ENCODE results near the gene BCAR1. TPM values are rescaled to one million over a fixed set of nuclear protein-coding genes. Genes with fewer than 3 reads are reported as not detected.

The BCAR1 gene
- total and polyA plus RNA-seq, 5 experiments from 2014 or later, result 0.30 TPM; not detected in 4

DNA sequence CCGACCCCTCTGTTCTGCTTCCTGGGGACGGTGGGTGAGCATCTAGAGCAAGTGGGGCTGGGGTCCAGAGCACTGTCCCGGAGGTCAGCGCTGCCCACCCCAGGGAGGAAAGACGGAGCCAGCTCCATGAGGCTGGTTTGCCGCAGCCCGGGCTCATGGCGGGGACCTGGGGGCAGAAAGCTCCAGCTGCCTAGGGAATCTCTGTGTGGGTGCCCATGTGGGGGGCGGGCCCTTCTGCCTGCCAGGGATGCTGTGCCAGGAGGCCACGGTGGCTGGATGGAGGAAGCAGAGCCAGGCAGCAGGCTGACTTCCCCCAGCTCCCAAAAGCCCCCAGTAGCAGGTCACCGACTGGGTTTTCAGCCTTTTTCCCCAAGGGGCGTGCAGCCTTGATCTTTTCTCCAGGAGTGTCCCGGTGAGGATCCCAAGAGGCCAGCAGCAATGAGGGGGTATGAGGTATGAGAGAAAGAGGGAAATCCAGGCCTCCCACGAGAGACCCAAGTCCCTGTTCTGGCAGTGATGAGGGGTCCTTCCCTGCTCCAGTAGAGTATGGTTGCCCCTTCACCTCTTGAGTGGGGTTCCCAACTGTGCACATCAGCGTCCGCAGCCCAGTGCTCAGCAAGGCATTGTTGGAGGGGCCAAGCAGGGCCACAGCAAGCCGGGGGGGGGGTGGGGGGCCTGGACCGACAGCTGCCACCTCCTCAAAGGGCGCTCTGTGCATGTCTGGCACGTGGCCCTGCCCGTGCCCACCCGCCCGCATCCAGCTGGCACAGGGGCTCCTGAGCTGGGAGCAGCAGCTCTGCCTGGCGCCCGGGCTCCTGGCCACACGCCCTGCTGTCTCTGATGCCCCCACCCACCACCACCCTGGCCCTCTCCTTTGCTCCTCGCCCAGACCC lies 15.6 kb upstream of the BCAR1 start:
- ATAC-seq (no peak), DNase-seq (no peak)
- Mint-ChIP-seq H3K4me3 (peak overlapping the region; percentile 60 to 89 (median 83)), H3K4me1 (peaks cover 2 to 11% (median 9%) of the 10 kb centered on the region in 4 donors), H3K9me3 (no peaks in the 10 kb centered on the region), H3K27me3 (peaks cover 19 to 62% (median 39%) of the 10 kb centered on the region in 5 donors), H3K36me3 (no peaks in the 10 kb centered on the region), H3K27ac (peak overlapping the region in 1 of 10 donors; percentile 43)
- POLR2A ChIA-PET, result no interaction called here

- H3K27me3 Mint-ChIP-seq, result peaks cover 21 to 60% (median 38%) of the 10 kb centered on the region in 5 donors
- DNase-seq, result no peak
- POLR2A ChIA-PET, result interaction anchor here (0.8 to 1.1 kb wide), 2 partner anchors 10 to 22 kb away, joined by 3 read pairs; no protein-coding TSS in a partner anchor
- ATAC-seq, result peak in 1 of 2 donors; percentile 14
- no peaks in the 10 kb centered on the region for H3K36me3 Mint-ChIP-seq
- H3K27ac Mint-ChIP-seq, result peak overlapping the region in 4 of 10 donors; percentile 29 to 60 (median 46)
- peak overlapping the region; percentile 60 to 89 (median 83) for H3K4me3 Mint-ChIP-seq
- no peaks in the 10 kb centered on the region for H3K9me3 Mint-ChIP-seq
- peaks cover 4 to 11% (median 9%) of the 10 kb centered on the region in 4 donors for H3K4me1 Mint-ChIP-seq
These were observed 14.7 kb upstream of the BCAR1 start for GRCh38 chr16:75265911-75266701.

DNA sequence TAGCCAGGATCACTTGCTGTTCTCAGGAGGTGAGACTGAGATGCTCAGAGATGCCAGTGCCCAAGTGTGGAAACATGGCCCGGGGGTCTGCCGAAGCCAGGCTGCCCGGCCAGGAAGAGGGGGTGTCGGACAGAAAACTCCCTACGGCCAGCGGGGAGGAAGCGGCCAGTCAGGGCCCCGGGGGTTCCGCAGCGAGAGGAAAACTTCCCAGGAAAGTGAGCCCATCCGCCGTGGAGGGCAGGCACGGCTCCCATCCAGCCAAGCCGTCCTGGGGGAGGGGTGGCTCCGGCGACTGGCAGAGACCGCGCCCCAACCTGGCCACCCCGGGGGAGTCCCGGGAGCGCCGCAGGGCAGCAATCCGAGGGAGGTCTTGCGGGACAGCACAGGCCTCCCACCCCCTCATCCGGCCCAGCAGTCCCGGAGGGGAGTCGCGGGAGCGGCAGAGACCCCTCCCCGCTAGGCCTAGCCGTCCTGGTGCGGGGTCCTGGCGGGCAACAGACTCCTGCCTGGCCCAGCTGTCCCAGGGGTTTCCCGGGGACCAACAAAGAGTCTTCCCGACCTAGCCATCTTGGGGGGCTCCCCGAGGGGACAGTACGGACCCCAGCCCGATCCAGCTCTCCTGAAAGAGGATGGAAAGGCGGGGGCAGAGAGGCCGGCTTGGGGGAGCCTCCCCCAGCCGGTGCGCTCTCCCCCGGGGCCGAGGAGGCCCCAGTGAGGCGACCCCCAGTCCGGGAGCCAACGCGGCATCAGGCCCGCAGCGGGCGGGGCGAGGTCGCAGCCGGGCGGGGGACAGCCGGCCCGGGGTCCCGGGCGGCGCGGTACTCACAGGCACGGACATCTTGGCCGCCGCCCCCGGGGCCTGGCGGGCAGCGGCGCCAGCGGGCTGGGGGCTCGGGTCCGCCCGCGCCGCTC lies 13.8 kb upstream of the BCAR1 start:
- POLR2A ChIA-PET, result interaction anchor here (0.8 to 1.1 kb wide), 2 partner anchors 11 to 23 kb away, joined by 3 read pairs; no protein-coding TSS in a partner anchor
- Mint-ChIP-seq H3K27me3 (peaks cover 25 to 64% (median 42%) of the 10 kb centered on the region in 5 donors), H3K4me3 (peak overlapping the region; percentile 24 to 85 (median 70)), H3K4me1 (peaks cover 4 to 11% (median 9%) of the 10 kb centered on the region in 4 donors), H3K27ac (no peak overlapping the region), H3K36me3 (no peaks in the 10 kb centered on the region), H3K9me3 (no peaks in the 10 kb centered on the region)
- no peak for DNase-seq
- ATAC-seq, result peak in 1 of 2 donors; percentile 33

GRCh38 chr16:75264457-75264998 lies 13.1 kb upstream of the BCAR1 start:
- H3K36me3 Mint-ChIP-seq, result no peaks in the 10 kb centered on the region
- peaks cover 22 to 61% (median 42%) of the 10 kb centered on the region in 5 donors for H3K27me3 Mint-ChIP-seq
- POLR2A ChIA-PET, result no interaction called here
- peaks cover 4 to 11% (median 9%) of the 10 kb centered on the region in 4 donors for H3K4me1 Mint-ChIP-seq
- peak overlapping the region in 1 of 10 donors; percentile 9 for H3K27ac Mint-ChIP-seq
- no peaks in the 10 kb centered on the region for H3K9me3 Mint-ChIP-seq
- ATAC-seq, result no peak
- peak overlapping the region; percentile 54 to 83 (median 70) for H3K4me3 Mint-ChIP-seq
- no peak for DNase-seq

- H3K27me3 Mint-ChIP-seq, result peaks cover 21 to 64% (median 44%) of the 10 kb centered on the region in 5 donors
- POLR2A ChIA-PET, result no interaction called here
These were observed 12.6 kb upstream of the BCAR1 start for GRCh38 chr16:75263963-75264445.

DNA sequence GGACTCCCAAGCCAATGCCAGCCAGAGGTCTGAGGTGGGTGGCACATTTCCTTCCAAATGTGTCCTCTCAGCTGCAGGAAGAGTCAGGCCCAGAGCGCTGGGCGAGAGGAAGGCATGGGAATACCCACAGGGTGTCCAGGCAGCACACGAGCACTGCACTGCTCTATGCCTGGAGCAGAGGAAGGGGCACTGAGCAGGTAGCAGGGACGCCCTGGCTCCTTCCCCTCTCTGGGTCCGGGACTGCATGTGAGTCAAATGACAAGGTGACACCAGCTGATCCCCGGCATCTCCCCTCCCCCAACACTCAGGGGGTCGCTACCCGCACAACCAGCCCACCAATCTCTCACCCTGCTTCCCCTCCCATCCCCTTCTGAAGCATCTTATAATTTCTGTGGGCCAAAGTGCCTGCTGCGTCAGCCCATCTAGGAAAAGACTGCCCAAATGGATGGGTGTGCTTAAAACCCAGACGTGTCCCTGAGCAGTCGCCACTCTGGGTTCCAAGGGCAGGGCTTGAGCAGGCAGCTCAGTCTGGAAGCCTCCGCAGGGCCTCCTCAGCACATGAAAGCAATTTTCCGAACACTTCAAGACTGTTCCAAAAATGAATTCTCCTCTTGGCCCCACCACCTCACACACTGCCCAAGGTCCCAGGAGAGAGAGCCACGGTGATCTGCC lies 12.0 kb upstream of the BCAR1 start:
- Mint-ChIP-seq H3K36me3 (no peaks in the 10 kb centered on the region), H3K27ac (no peak overlapping the region), H3K4me3 (peak overlapping the region in 2 of 10 donors; percentile 26 to 45), H3K4me1 (peaks cover 4 to 11% (median 9%) of the 10 kb centered on the region in 4 donors), H3K27me3 (peaks cover 21 to 66% (median 46%) of the 10 kb centered on the region in 5 donors), H3K9me3 (no peaks in the 10 kb centered on the region)
- POLR2A ChIA-PET, result no interaction called here
- ATAC-seq, result no peak
- no peak for DNase-seq

More at GRCh38 chr16:75263963-75264445, 12.6 kb upstream of the BCAR1 start:
- Mint-ChIP-seq H3K4me1 (peaks cover 4 to 11% (median 9%) of the 10 kb centered on the region in 4 donors), H3K4me3 (peak overlapping the region; percentile 54 to 83 (median 70)), H3K9me3 (no peaks in the 10 kb centered on the region), H3K36me3 (no peaks in the 10 kb centered on the region), H3K27ac (peak overlapping the region in 1 of 10 donors; percentile 9)
- ATAC-seq, result no peak
- no peak for DNase-seq

GRCh38 chr16:75262800-75263127 lies 11.3 kb upstream of the BCAR1 start:
- POLR2A ChIA-PET, result no interaction called here
- H3K27me3 Mint-ChIP-seq, result peaks cover 26 to 70% (median 51%) of the 10 kb centered on the region in 5 donors
- DNase-seq (no peak), ATAC-seq (no peak)
- H3K4me1 Mint-ChIP-seq, result peaks cover 4 to 11% (median 9%) of the 10 kb centered on the region in 4 donors
- H3K27ac Mint-ChIP-seq, result no peak overlapping the region
- H3K9me3 Mint-ChIP-seq, result no peaks in the 10 kb centered on the region
- peak overlapping the region in 3 of 10 donors; percentile 14 to 22 (median 19) for H3K4me3 Mint-ChIP-seq
- H3K36me3 Mint-ChIP-seq, result no peaks in the 10 kb centered on the region

DNA sequence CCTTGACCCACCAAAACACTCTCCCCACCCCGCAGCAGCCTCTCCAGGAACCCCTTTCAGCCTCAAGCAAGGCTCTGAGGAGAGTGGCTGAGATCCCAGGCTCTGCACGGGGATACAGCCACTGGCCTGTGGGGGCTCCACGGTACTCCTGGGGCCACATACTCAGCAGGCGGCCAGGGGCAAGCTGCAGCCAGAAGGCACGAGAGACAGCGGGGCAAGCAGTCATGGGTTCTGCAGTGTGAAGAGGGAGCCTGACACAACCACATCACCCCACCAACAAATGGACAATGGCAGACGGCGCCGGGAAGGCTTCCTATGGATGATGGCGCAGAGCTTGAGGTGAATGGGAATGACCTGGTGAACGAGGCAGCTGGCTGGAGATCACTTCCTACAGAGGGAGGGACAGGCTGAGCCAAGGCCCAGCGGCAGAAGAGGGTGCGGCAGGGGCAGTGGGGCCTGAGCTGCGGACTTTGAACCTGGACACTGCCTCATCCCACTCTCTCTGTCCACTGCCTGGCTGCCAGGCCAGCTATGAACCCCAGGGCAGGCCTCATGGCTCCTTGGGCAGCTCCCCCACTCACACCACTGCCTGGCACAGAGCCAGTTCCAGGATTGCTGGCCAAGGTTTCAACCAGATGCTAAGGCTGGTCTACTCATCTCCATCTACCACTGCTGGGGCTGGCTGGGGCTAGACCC lies 10.8 kb upstream of the BCAR1 start:
- Mint-ChIP-seq H3K27ac (no peak overlapping the region), H3K36me3 (no peaks in the 10 kb centered on the region), H3K9me3 (no peaks in the 10 kb centered on the region), H3K27me3 (peaks cover 26 to 71% (median 51%) of the 10 kb centered on the region in 5 donors), H3K4me1 (peaks cover 4 to 11% (median 9%) of the 10 kb centered on the region in 4 donors), H3K4me3 (no peak overlapping the region)
- POLR2A ChIA-PET, result no interaction called here
- ATAC-seq (no peak), DNase-seq (no peak)

- DNase-seq (no peak), ATAC-seq (no peak)
- Mint-ChIP-seq H3K27me3 (peaks cover 26 to 71% (median 51%) of the 10 kb centered on the region in 5 donors), H3K27ac (no peak overlapping the region), H3K36me3 (no peaks in the 10 kb centered on the region), H3K9me3 (no peaks in the 10 kb centered on the region), H3K4me3 (no peak overlapping the region), H3K4me1 (peaks cover 4 to 11% (median 9%) of the 10 kb centered on the region in 4 donors)
- POLR2A ChIA-PET, result no interaction called here
These were observed 10.2 kb upstream of the BCAR1 start for GRCh38 chr16:75261590-75262078.

- Mint-ChIP-seq H3K4me3 (no peak overlapping the region), H3K36me3 (no peaks in the 10 kb centered on the region), H3K4me1 (peaks cover under 1 to 8% (median 5%) of the 10 kb centered on the region in 4 donors), H3K27me3 (peaks cover 23 to 71% (median 48%) of the 10 kb centered on the region in 5 donors), H3K9me3 (no peaks in the 10 kb centered on the region), H3K27ac (no peak overlapping the region)
- ATAC-seq (no peak), DNase-seq (no peak)
- POLR2A ChIA-PET, result no interaction called here
These were observed 9.6 kb upstream of the BCAR1 start for GRCh38 chr16:75260851-75261589.

Measured in naive thymus-derived CD8-positive, alpha-beta T cell (primary cell).